GM20431 (cell line): ENCODE measurements around the gene VCY.
"Not testable (repeated sequence)": the region's sequence is repeated elsewhere in the genome, so short reads cannot be mapped to it uniquely, and the experiment has no call there.

Source experiments
- in situ Hi-C: fragments of 300-500 bp; cut with MseI, MboI; formaldehyde crosslinking; loops from one replicate; pipeline ENCODE4 v1.15.0; 2020; ENCODE audit warnings: low sequenced_read_pairs; ENCODE audit not compliant: unreplicated experiment

VCY gene

DNA sequence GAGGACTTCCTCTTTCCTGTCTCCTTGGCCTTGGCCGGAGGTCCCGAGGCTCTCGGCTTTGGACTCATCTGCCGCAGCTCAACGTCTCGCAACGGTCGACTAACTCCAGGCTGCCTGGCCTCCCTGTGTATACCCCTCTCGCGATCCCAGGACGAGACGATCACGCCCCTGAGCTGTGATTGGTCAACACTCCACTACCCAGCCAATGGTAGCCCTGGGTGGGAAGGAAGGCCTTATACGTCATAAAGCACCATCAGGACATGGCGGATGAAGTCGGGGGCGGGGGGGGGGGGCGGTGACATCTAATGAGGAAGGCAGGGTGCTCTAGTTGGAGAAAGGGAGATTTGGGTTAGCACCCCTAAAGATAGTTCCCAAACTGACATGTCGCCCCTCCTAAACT, at the start of gene VCY:
VCY (minus strand) TSS at position 101 of the 400 bp plus-strand sequence; CDS start at position 68, 33 bp downstream.
- in situ Hi-C loops = not testable (repeated sequence)

DNA sequence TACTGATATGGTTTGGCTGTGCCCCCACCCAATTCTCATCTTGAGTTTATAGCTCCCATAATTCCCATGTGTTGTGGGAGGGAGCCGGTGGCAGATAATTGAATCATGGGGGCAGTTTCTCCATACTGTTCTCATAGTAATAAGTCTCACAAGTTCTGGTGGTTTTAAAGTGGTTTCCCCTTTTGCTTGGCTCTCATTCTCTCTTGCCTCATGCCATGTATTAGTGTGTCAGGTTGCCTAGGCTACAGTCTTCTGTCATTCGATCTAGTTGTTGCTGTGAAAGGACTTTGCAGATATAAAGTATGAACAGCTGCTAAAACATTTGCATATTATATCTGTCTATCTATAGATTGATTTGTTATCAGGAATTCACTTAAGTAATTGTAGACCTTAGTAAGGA, 44.1 kb upstream of the VCY start:
- in situ Hi-C loops = not testable (repeated sequence)

GRCh38 chrY:14011916-14012315, 25.6 kb upstream of the VCY start:
- in situ Hi-C loops = not testable (repeated sequence)

DNA sequence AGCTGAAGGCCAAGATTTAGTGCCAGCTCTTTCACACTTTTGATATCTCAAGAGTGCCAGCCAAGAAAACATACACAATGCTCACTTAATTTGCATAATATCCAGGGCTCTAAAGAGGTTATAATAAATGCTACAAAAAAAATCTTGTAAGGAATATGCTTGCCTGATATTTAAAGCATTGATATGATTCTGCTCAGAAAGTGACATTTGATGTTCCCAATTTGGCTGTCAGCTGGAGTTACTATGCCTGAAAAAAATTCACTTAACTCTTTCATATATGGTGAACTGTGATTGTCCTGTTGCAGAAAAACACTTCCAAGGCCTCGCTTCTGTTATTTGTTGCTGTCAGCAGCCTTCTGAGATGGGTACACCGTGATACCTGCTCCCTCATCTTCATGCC, 43.9 kb downstream of the VCY start:
- in situ Hi-C loops = not testable (repeated sequence)
